GDM1 (cell line): ENCODE data around the gene HTR3B.

Experiments
- DNase-seq: peaks from one replicate; lab custom pipeline; 2025; lab: John Stamatoyannopoulos, UW

The HTR3B gene

DNA sequence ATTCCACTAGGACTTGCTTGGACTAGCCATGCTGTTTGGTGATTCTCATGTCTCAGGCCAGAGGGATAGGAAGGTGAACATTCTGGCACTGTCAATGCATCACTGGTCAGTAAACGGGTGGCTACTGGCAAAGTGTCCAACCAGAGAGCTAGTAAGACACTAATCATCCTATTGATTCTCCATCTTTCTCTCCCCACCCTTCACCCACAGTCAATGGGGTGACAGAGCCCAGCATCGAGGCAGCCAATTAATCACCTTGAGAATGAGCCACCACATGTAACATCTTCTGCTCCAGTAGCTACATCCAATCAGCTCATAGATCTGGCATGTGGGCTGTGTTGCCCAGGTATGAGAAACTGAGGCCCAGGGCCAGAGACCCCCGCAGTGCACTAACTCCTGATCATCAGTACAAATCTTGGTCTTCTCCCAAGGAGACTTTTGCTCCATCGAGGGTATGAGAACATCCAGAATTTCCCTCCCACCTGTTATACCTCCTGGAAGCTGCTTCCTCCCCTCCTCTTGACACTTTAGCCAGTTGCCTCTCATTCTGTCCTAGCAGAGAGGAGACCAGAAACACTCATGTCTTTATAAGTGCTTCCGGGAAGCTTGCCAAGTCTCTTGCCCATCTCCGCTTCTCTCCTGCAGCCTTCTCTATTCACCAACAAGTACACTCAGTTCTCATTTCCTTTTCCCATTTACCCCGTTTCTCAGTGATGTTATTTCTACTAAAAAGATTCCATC lies 87.3 kb downstream of the HTR3B start:
- DNase-seq: no peak

DNA sequence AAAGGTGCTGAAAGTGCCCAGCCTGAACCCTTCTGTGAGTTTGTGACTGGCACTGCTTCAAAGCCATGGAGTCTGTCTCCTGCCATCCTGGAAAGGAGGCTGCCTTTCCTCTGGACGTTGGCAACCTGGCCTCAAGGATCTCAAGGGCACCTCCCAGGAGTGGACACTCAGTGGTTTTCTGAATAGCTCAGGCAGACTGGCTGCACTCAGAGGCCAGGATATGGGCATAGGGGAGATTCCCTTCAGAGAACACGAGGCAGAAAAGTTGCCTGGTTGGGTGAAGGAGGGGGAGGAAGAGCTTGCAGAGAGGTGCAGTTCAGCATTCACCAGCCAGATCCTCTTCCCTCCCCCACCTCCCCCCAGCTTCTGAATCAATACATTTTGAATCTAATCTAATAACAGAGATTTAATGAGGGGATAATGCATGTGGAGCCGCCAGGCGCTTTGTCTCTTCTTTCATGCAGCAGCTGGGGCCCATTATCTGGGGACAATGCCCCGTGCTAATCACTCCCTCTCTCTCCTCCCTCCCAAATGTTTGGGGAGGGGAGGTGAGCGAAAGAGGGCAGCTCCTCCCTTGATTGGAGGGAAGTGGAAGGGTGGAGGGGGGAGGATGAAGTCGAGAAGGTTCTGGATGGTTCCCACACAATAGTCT lies 88.0 kb downstream of the HTR3B start:
- DNase-seq: no peak

DNA sequence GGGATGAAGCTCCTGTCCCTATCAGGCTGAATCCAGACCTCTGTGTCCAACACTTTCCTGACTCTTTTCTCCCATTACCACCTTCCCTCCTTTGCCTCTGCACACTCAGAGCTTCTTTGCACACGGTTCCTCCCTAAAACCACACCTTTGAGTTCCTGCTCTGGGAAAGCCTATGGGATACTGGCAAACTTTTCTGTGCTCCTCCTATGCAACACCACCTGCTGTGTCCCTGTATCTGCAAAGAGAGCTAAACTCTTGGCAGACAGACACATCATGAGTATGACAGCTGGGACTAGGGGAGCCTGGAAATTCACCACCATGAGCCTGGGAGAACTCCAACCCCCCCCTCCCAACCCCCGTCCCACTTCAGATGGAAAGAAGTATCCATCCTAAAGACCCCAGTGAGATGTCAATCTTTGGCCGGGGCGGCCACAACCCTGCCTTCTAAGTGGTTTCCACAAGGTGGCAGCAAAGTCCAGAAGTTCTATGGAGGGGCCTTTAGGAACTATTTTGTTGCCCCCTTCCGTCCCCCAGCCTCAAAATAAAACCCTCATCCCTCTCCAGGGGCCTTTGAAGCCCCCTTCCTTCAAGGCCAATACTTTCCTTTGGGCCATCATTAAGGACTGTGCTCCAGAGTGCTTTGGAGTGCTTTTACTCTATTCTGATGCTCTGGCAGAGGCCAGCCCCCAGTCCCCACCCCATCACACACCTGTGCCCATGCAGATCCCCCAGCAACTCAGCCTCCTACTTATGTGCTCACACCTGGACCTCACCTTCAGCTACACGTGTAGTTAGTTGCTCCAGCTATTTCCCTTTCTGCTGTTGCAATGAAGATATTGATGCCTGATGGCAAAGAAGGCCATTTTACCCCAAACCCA lies 89.7 kb downstream of the HTR3B start:
- no peak for DNase-seq
